A549 (cell line): ENCODE measurements around the gene VRK2.

ENCODE experiments used
- CEBPB ChIP-seq, 2 experiments: fragments of >200 bp in 1 of 2; sonication (Bioruptor Twin) in 1 of 2; formaldehyde crosslinking in 1 of 2; IDR thresholded peaks; 2 replicates each; pipeline ENCODE4 v1.6.1; 2012 to 2016
- CTCF ChIP-seq: fragments of >200 bp; sonication (Bioruptor Twin); formaldehyde crosslinking; IDR thresholded peaks from 3 replicates; pipeline ENCODE4 v1.5.1; 2016
- MAZ ChIP-seq: fragments of 150-350 bp; IDR thresholded peaks from 2 replicates; pipeline ENCODE4 v1.6.1; 2014; ENCODE audit warnings: antibody characterized with exemption, low read depth, low read length, borderline replicate concordance
- PBX3 ChIP-seq: IDR thresholded peaks from 2 replicates; pipeline ENCODE4 v1.6.1; 2012
- POLR2A ChIP-seq: IDR thresholded peaks from 2 replicates; pipeline ENCODE4 v1.6.1; 2012; ENCODE audit warnings: mild to moderate bottlenecking, low read length
- POLR2AphosphoS2 ChIP-seq: conservative IDR thresholded peaks from 2 replicates; pipeline ENCODE4 v1.6.1; 2012; ENCODE audit warnings: low read length, improper control_type of control experiment, inconsistent platforms
- USF2 ChIP-seq: fragments of 450-650 bp; IDR thresholded peaks from 2 replicates; pipeline ENCODE4 v1.6.1; 2014; ENCODE audit warnings: antibody characterized with exemption
- ZC3H11A ChIP-seq: fragments of 450-650 bp; IDR thresholded peaks from 2 replicates; pipeline ENCODE4 v1.6.1; 2014; ENCODE audit warnings: antibody characterized with exemption, mild to moderate bottlenecking

- TF ChIP-seq POLR2AphosphoS2 (no peak), CTCF (no peak), PBX3 (no peak), POLR2A (no peak), ZC3H11A (no peak), USF2 (no peak), CEBPB (IDR thresholded peaks at IDR 0.05) (no peak), MAZ (no peak)
These were observed 160.2 kb downstream of the VRK2 start for GRCh38 chr2:58206785-58207184.
